Upper lobe of right lung (tissue), 1 donor: ENCODE results near the gene SATB1. TPM values are rescaled to one million over a fixed set of nuclear protein-coding genes. Genes with fewer than 3 reads are reported as not detected.
A peak's percentile ranks its signal among the peaks of the same experiment; 100 is the strongest.

Experiments
- ATAC-seq: fragments of 200-7000 bp; cut with Tn5 transposase; one replicate; pipeline ENCODE4 v1.9.1; 2020; ENCODE audit warnings: mild to moderate bottlenecking, moderate library complexity
- DNase-seq: peaks from one replicate; pipeline ENCODE4 v3.0.0-alpha.2; 2020
- H3K27ac ChIP-seq: fragments of 200-600 bp; one replicate; pipeline ENCODE4 v1.8.0; 2022
- H3K27me3 ChIP-seq: fragments of 200-600 bp; one replicate; pipeline ENCODE4 v1.8.0; 2022; ENCODE audit warnings: mild to moderate bottlenecking
- H3K36me3 ChIP-seq: fragments of 200-600 bp; one replicate; pipeline ENCODE4 v1.8.0; 2022
- H3K4me1 ChIP-seq: fragments of 200-600 bp; one replicate; pipeline ENCODE4 v1.8.0; 2022
- H3K4me3 ChIP-seq: fragments of 200-600 bp; one replicate; pipeline ENCODE4 v1.8.0; 2022; ENCODE audit warnings: mild to moderate bottlenecking
- H3K9me3 ChIP-seq: fragments of 200-600 bp; one replicate; pipeline ENCODE4 v1.8.0; 2022
- CTCF ChIP-seq: fragments of 200-600 bp; IDR thresholded peaks from one replicate; pipeline ENCODE4 v1.8.0; 2022; ENCODE audit warnings: antibody characterized with exemption
- intact Hi-C: fragments of 100-400 bp; cut with DNase I; formaldehyde crosslinking; loops from one replicate; pipeline ENCODE4 v1.11.0; 2022
- total RNA-seq: library from RNA; stranded (reverse); fragmentation: NEBNext Ultra II Directional; extraction: Animal tissue kit (Norgen Biotek cat#: 25700); gene quantifications from one replicate; pipeline ENCODE4 v1.2.1, GENCODE V29; 2021
- donor health status: DM: no; HTN: yes; CAD: no; lungs with severe emphysema.

Gene SATB1
- total RNA-seq, 1 donor from 2014 or later: 28.4 TPM

- H3K4me1 ChIP-seq: no peaks in the 10 kb centered on the region
- intact Hi-C loops: no loop called here
- peaks cover 18% of the 10 kb centered on the region for H3K36me3 ChIP-seq
- no peak overlapping the region for H3K27ac ChIP-seq
- H3K27me3 ChIP-seq: no peaks in the 10 kb centered on the region
- no peaks in the 10 kb centered on the region for H3K9me3 ChIP-seq
- no peak for TF ChIP-seq CTCF
- DNase-seq (no peak), ATAC-seq (no peak)
- H3K4me3 ChIP-seq: no peak overlapping the region
These were observed 31.2 kb downstream of the SATB1 start for GRCh38 chr3:18393906-18394305.

GRCh38 chr3:18390024-18390660 is 35.0 kb downstream of the SATB1 start:
- ATAC-seq (no peak), DNase-seq (no peak)
- H3K9me3 ChIP-seq: no peaks in the 10 kb centered on the region
- H3K4me3 ChIP-seq: no peak overlapping the region
- peaks cover 22% of the 10 kb centered on the region for H3K36me3 ChIP-seq
- H3K27me3 ChIP-seq: no peaks in the 10 kb centered on the region
- no peak overlapping the region for H3K27ac ChIP-seq
- H3K4me1 ChIP-seq: no peaks in the 10 kb centered on the region
- TF ChIP-seq CTCF: no peak
- intact Hi-C loops: no loop called here

GRCh38 chr3:18389108-18389733 is 35.9 kb downstream of the SATB1 start:
- no peaks in the 10 kb centered on the region for H3K27me3 ChIP-seq
- H3K4me1 ChIP-seq: no peaks in the 10 kb centered on the region
- no peaks in the 10 kb centered on the region for H3K9me3 ChIP-seq
- intact Hi-C loops: no loop called here
- DNase-seq (no peak), ATAC-seq (no peak)
- no peak overlapping the region for H3K27ac ChIP-seq
- TF ChIP-seq CTCF: peak; percentile 61
- H3K36me3 ChIP-seq: peaks cover 13% of the 10 kb centered on the region
- H3K4me3 ChIP-seq: no peak overlapping the region

GRCh38 chr3:18386274-18386890 is 38.8 kb downstream of the SATB1 start:
- DNase-seq: no peak
- no peak for TF ChIP-seq CTCF
- intact Hi-C loops: no loop called here
- Histone ChIP-seq H3K4me3 (no peak overlapping the region), H3K4me1 (no peaks in the 10 kb centered on the region), H3K27ac (no peak overlapping the region), H3K36me3 (peaks cover 12% of the 10 kb centered on the region), H3K27me3 (no peaks in the 10 kb centered on the region), H3K9me3 (no peaks in the 10 kb centered on the region)
- ATAC-seq: no peak

DNA sequence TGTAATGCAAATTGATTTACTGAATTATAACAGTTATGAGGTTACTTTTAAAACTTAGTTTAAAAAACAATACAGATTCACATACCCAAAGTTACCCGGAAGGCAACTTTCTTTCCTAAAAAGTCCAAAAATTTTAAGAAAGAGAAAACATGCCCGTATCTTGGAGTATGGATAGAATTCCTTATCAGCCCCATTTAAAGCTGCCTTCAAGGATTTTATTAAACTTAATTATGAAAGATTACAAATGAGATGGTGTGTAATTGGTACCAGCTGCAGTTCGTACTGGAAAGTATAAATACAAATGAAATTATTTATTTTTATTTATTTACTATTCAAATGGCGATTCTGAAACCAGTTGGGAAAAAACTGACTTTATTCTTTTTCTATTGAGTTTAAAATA is 39.4 kb downstream of the SATB1 start:
- no peaks in the 10 kb centered on the region for H3K27me3 ChIP-seq
- ATAC-seq (no peak), DNase-seq (no peak)
- no peak for TF ChIP-seq CTCF
- H3K4me1 ChIP-seq: no peaks in the 10 kb centered on the region
- intact Hi-C loops: no loop called here
- no peaks in the 10 kb centered on the region for H3K9me3 ChIP-seq
- peaks cover 12% of the 10 kb centered on the region for H3K36me3 ChIP-seq
- H3K4me3 ChIP-seq: no peak overlapping the region
- no peak overlapping the region for H3K27ac ChIP-seq
